Stromal cell of bone marrow (primary cell): ENCODE measurements around the gene ATF3.

ENCODE experiments used
- DNase-seq: peaks from one replicate; pipeline ENCODE4 v3.0.0-alpha.2; 2012; ENCODE audit warnings: low read depth

The ATF3 gene

DNA sequence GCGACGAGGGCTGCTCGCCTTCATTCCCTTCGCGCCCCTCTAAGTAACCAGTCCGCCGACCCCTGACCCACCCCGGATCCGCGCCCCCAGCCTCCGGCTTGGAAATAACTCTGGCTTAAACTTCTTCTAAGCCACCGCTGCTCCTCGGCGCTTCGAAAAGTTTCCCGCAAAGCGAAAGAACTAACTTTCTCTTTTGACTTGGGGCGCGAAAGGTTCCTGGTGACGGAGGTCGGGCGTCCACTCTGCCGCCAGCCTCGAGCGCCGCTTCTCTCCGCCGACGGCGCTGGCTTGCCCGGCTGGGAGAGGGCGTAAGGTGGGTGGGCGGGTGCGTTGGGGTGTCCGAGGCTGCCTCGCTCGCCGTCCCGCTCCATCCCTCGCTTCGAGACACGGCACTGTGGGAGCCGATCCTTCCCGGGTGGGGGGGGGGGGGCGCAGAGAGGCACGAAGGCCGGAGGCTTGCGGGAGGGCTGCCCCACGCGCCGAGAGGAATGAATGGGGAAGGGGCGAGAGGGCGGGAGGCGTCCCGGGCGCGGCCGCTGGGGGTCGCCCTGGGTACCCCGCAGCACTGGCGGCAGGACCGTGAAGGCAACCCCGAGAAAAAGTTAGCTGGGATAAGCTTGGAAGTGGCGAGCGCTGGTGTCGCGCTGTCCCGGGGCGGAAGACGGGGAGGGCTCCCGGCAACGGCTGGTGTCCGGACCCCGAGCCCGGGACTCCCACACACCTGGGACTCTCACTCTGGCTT, 569 bp downstream of the ATF3 start:
- no peak for DNase-seq

DNA sequence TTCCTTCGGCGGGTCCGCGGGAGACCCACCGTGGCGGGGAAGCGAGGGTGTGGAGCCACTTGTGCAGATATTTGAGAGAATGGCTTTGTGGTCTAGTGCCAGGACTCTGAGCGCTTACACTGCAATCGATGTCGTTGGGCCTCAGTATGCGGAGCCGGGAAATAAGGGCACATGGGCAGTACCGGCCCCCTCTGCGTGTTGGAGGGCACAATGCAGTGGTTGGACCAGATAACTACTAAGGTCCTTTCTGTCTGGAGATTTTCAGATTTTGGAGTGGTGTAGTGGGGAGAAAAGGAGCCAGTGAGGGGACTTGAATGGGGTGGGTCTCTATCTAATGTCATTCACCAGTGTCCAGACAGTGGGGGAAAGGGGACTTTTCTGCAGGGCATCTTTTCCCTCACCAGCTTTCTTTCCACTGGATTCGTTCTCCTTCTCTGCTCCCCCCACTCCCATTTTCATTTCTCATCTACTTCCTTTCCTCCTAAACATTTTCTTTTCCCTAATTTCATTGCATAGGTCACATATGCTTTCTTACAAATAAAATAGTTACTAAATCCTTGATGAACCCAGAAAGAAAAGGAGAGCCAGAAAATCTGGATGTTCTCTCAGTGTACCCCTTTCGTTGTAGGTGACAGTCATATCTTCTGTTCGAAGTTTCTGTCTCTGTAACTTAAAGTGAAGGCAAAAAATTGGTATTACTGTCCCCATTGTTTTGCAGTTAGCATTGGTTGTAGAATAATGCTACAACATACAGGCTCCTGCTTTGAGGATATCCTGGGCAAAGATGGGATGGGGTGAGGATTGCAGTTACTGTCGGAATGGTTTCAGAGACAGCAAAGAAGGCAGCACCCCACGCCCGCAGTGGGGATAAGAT, 1.4 kb downstream of the ATF3 start:
- no peak for DNase-seq

DNA sequence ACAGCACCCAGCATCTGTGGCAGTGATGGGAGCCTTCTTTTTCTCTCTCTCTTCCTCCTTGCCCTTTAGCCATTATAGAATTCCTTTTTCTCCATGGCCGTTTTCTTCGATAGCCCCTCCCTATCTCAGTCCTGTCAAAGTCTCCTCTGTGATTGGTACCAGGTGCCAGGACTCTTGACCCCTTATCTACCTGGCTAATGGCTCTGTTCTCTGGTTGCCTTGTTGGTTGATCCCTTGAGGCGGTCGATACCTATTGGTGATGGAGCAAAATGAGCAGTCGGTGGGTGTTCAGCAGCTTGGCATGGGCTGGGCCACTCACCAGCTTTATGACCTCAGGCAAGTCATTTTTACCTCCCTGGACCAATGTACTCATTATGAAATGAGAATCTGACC, 2.0 kb downstream of the ATF3 start:
- no peak for DNase-seq

DNA sequence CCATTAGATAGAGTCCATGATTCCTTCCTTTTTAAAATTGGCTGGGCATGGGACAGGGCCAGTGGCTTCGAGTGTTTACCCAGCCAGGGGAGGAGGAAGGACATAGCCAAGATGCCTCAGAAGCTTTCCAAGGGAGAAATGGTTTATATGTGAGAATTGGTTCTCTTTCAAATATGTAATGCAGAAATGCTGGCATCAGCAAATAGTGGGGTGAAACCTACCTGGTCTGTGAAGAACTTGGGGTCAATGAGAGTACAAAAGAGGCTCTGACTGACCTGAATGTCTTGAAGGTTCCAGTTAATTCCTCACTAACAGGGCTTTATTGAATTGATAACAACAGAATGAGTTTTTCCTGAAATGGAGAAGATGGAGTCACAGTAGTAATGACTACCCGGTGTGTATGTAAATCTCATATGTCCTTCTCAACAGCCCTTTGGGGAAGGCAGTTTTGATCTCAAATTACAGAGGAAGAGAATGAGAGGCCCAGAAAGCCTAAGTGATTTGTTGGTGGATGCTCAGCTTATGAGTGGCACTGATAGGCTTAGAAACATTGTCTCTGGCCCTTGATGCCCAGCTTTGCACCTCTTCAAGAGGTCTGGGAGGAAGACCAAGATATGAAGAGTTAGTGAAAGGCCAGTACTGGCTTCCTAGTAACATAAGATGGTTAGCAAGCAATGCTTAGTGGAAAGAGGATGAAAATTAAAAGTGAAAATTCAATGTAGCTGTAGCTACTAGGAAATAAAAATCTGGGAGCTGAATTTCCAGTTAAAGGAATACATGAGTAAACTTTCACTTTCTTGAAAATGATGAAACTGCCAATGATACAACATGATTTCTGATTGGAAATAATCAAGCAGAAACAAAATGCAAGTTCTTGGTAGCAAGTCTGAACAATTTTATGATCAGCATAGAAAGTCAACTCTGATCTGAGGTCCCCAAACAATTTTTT, 2.7 kb downstream of the ATF3 start:
- no peak for DNase-seq

DNA sequence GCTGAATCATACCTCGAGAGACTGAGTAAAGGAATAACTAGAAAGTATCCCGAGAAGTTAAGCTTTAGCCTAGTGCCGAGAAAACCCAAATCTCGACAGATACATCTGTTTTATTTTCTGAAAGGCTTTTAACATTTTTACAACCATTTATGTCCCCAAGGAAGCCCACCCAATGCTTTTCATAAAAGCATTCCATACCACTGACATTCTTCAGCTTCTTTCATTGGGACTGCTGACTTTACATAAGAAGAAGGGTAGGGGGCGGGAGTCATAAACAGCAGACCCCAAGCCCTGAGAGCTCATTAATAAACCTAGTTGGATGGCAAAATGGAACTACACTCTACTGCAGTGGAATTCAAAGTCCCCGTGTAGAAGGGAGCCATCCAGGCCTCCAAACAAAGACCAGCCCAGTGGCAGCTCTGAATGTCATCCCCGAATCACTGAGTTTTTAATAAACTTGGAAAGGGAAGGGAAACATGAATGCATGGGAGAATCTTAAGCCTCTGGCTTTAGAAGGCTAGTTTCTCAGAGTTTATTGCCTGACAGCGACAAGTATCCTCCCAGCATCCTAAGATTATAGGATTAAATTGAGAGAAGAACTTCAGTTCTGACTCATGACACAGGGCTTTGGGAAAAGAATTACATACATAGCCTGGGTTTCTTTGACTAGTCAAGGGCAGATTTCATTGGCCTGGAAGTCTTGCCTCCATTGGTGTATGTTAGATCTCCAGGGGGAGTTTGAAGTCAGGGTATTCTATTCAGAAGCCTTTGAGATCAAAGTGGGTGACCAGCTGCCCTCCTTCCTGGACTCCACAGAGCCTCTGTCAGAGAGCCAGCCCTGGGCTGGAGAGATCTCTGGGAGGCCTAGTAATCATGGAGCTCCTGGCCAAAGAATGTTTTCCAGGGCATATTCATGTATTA, 3.7 kb downstream of the ATF3 start:
- DNase-seq = no peak

DNA sequence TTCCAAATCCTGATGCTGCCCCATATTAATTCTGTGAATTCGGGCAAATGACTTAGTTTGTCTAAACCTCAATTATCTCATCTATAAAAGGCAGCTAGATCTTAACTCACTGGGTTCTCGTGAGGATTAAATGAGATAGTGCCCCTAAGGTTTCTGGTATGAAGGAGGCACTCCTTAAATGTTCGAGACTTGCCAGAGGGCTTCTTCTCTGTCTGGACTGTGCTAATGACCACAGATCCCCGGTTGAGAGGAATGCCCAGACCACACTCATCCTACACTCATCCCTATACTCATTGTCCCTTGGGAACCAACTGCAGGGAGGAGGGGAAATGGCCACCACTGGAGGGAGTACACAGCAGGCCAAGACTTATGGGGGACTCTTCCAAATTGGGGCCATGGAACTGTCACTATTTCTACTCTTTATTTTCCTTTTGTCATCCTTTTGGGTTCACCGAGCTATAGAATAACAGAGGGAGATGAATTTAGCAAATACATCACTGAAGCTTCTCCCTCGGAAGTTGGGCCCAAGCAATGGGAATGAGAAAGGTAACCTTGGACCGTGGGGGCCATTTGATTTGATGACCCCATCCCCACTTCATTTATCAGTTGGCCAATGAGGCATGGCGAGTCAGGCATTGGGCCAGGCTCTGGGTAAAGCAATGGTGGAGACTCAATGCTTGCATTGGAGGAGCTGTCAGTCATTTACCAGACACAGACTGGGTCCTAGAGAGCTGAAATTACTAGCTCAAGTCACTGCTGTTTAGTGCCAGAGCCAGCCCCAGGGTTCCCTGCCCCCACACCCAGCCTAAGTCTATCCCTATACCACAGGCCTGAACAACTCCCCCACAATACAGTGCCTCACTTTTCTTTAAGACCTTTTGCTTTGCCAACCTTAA, 5.1 kb downstream of the ATF3 start:
- DNase-seq = no peak

DNA sequence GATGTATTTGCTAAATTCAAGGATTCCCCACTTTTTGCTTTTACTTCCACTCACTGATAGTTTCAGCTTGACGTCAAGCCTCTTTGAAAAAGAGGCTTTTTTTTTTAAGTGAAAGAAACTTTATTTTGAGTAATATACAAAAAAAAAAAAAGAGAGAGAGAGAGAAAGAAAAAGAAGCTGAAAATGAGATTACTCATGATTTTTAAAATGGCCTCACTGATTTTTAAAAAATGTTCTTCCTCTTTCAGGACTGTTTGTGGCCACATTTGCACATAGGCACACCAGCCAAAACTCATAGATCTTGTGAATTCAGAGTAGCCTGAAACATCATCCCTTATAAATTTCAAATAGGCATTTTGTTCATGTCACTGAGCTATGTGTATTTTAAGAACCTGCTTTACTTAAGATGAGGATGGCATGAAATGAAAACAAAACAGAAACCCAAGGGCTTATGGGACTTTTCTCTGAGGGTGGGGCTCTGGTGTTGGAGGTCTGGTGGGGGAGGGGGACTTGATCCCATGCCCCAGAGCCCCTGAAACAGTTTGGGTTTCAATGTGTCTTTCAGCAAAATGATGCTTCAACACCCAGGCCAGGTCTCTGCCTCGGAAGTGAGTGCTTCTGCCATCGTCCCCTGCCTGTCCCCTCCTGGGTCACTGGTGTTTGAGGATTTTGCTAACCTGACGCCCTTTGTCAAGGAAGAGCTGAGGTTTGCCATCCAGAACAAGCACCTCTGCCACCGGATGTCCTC, 6.1 kb downstream of the ATF3 start:
- DNase-seq = no peak

DNA sequence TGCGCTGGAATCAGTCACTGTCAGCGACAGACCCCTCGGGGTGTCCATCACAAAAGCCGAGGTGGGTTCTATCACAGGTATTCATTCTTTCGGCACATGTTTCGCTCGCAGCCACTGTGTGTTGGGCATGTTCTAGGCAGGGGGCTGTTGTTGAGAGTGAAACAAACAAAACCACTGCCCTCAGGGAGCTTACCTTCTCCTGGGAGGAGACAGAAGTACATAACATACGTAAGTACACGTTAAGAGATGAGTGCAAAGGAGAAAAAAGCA, 6.6 kb downstream of the ATF3 start:
- DNase-seq = no peak

DNA sequence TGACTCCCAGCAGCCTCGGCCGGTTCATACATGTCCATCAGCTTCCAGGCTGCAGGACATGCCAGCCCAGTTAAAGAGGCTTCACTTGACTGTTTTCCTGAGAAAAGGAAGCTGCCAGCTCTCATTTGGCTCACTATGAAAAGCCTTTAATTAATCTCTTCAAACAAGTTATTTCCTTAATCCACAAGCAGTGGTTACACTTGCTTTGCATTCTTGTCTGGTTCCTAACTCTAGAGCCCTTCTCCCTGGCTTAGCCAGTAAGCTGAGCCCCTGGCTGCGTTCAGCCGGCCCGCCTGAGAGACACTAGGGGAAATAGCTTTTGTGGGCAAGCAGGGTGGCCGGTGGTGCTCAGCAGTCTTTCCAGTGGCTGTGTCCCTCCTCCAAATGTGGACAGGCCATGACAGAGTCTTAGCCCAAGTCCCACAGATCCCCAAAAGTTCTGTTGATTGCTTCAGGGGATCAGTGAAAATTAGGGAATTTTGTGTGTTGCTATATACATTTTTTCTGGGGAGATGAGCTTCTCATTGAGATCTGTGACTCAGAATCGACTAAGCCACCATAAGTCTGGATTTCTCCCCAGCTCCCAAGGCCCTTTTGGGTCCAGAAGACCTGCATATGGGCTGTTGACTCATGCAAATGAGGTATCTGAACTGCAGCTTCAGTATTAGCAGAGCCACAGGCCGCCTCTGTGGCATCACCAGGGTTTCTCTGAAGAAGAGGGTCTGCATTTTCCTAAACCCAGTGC, 10.1 kb downstream of the ATF3 start:
- DNase-seq = no peak

DNA sequence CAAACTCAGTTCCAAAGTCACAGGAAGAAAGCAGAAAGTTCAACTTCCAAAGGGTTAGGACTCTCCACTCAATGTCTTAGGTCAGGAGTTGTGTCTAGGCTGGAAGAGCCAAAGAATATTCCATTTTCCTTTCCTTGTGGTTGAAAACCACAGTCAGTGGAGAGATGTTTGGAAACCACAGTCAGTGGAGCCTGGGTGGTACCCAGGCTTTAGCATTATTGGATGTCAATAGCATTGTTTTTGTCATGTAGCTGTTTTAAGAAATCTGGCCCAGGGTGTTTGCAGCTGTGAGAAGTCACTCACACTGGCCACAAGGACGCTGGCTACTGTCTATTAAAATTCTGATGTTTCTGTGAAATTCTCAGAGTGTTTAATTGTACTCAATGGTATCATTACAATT, 11.7 kb downstream of the ATF3 start:
- DNase-seq = no peak

DNA sequence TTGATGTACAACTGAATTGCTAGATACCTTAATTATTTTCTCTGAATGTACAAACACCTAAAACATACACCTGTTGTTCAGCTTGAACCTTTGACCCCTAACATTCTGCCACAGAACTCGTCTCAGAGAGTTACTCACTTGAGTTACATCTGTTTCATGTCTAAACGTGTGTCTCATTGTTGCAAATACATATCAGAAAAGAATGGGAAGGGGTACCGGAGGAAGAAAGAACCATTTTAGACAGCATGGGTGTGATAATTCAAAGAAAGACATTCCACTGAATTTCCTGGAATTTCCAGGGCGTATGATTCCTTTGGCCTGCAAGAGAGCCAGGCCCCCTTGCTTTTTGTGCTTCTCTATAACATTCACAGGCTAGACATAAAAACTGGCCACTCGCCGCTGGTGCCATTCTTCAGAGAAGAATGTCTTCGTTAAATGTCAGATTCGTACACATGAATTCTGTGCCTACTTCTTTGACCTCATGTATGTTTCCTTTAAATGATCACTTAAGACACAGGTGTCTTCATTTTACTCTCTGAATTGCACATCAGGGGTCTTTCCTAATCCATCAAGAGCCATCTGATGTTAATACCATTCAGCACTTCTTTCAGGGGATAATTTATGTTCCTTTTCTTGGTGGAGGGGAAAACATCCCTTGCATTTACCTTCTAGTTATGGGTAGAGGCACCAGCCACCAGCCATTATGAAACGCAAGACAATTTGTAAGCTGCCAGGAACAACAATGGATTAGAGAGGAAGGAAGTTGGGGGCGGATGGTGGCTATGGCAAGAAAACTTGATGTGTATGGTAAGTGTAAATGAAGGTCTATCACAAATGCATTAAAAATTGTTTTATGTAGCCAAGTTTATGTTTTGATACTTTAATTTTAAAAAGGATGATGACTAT, 12.7 kb downstream of the ATF3 start:
- no peak for DNase-seq

DNA sequence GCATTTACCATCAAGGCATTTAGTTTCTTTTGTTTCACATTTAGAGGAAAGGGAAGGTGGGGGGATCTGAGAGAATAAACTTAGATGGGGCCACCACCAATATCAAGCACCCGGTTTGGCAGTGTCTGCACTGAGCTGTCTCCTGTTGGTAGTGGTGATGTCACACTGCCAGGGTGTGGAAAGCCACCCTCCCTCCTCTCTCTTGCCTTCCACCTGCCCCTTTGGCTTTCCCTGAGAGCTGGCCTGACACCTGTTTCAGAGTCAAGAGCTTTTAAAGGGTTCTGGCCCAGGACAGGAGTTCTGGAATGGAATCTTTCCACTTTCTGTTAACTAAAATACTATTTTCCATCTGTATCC, 13.4 kb downstream of the ATF3 start:
- no peak for DNase-seq

DNA sequence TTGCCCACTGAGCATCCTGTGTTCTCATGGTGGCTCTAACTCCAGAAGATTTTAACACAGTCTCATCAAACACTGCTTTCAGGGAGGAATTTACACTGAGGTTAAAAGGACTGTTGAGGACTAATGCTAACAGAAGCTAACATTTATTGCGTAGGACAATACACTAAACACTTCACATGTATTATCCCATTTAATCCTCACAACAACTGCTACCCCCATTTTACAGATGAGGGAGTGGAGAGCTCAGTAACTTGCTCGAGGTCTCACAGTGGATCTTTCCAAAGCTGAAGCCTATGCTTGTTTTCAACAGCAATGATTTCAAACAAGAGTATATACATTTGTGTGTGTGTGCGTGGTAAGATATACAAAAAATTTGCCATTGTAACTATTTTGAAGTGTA, 13.9 kb downstream of the ATF3 start:
- DNase-seq = no peak

DNA sequence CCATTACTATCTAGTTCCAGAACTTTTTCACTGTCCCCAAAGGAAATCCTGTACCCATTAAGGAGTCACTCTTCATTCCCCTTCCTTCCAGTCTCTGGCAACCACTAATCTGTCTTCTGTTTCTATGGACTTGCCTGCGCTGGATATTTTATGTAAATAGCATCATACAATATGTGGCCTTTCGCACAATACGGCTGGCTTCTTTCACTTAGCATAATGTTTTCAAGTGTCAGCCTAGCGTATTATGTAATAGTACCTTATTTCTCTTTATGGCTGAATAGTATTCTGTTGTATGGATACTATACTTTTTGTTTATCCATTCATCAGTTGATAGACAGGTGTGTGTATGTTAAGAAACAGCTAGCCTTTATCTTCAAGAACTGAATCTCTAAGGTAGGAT, 14.3 kb downstream of the ATF3 start:
- no peak for DNase-seq

DNA sequence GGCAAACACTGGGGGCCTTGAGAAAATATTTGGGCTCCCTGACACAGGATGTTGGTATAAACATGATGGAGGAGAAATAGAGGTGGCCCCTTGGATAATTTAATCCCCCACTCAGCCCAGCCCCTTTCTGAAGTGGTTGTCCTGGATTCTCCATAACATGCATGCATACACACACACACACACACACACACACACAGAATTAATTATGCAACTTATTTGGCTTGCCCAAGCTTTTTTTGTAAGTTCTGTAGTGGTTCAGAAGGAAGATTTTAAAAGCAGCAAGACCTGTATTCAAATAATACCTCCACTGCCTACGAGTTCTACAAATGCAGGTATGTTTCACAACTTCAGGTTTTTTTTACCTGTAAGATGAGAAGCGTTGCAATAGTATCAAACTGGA, 15.0 kb downstream of the ATF3 start:
- no peak for DNase-seq

DNA sequence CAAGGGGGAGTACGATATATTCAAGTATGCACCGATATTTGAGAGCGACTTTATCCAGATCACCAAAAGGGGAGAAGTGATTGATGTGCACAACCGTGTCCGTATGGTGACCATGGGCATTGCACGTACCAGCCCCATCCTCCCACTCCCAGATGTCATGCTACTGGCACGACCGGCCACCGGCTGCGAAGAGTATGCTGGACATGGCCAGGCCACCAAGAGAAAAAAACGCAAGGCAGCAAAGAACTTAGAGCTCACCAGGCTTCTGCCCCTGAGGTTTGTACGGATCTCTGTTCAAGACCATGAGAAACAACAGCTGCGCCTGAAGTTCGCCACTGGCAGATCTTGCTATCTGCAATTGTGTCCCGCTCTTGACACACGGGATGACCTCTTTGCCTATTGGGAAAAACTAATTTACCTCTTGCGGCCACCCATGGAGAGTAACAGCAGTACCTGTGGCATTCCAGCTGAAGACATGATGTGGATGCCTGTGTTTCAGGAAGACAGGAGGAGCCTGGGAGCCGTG, 16.5 kb downstream of the ATF3 start:
- DNase-seq = no peak

DNA sequence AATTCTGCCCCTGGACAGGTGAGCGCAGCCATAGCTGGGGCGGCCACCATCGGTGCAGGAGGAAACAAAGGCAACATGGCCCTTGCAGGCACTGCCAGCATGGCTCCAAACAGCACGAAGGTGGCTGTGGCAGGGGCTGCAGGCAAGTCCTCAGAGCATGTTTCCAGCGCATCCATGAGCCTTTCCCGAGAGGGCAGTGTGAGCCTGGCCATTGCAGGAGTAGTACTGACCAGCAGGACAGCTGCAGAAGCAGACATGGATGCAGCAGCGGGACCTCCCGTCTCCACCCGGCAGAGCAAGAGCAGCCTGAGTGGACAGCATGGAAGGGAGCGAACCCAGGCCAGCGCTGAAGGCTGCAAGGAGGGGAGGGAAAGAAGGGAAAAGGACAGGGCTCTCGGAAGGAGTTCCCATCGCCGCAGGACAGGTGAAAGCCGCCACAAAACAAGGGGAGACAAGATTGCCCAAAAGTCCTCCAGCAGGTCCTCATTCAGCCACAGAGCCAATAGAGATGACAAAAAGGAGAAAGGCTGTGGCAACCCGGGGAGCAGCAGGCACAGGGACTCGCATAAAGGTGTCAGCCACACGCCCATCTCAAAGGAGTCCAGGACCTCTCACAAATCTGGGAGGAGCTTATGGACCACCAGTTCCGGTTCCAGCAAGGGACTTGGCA, 17.4 kb downstream of the ATF3 start:
- DNase-seq = no peak
